H1 (cell line): ENCODE data around the gene RBM10.

Experiments
- CTCF ChIP-seq, 3 experiments: IDR thresholded peaks; 1 replicate in 2 of 3; 2 replicates in 1 of 3; pipeline versions ENCODE4 v1.5.1 to v1.6.1; 2011; ENCODE audit warnings: low read length in 3 of 3, mild to moderate bottlenecking in 3 of 3, inconsistent platforms in 2 of 3, low read depth in 1 of 3, moderate library complexity in 1 of 3; ENCODE audit not compliant: insufficient read depth in 1 of 3; ENCODE audit errors: control extremely low read depth in 1 of 3
- EP300 ChIP-seq, 2 experiments: IDR thresholded peaks; 1 replicate in 1 of 2; 2 replicates in 1 of 2; pipeline ENCODE4 v1.6.1; 2011 to 2012; ENCODE audit warnings: low read depth in 2 of 2, low read length in 2 of 2, mild to moderate bottlenecking in 2 of 2, borderline replicate concordance in 1 of 2, inconsistent platforms in 1 of 2, moderate library complexity in 1 of 2
- RFX5 ChIP-seq: IDR thresholded peaks from 2 replicates; pipeline ENCODE4 v1.6.1; 2011; ENCODE audit warnings: low read depth, low read length, improper control_type of control experiment, borderline replicate concordance
- SAP30 ChIP-seq: fragments of 300-600 bp; sonication (generic); IDR thresholded peaks from 2 replicates; pipeline ENCODE4 v1.7.1; 2012; ENCODE audit warnings: low read length, moderate library complexity, mild to moderate bottlenecking, inconsistent platforms; ENCODE audit not compliant: insufficient read depth, insufficient replicate concordance
- SRF ChIP-seq: IDR thresholded peaks from 2 replicates; pipeline ENCODE4 v1.6.1; 2011; ENCODE audit warnings: mild to moderate bottlenecking, low read depth, low read length, moderate library complexity
- TCF12 ChIP-seq: IDR thresholded peaks from 2 replicates; pipeline ENCODE4 v1.6.1; 2011; ENCODE audit warnings: low read depth, mild to moderate bottlenecking, low read length

- no peak for TF ChIP-seq SAP30
- TF ChIP-seq RFX5: no peak
- no peak for TF ChIP-seq SRF
- no peak for TF ChIP-seq CTCF (IDR thresholded peaks at IDR 0.05; ENCODE audit: control extremely low read depth in 1 of 3, insufficient read depth in 1 of 3, low read depth in 1 of 3, low read length in 3 of 3)
- TF ChIP-seq TCF12: no peak
- no peak for TF ChIP-seq EP300 (IDR thresholded peaks at IDR 0.05; ENCODE audit: borderline replicate concordance in 1 of 2, low read depth in 2 of 2, low read length in 2 of 2)
These were observed 961 bp upstream of the RBM10 start for GRCh38 chrX:47143894-47144625.
